HepG2 (cell line): ENCODE data around the gene REEP6. TPM values are rescaled to one million over a fixed set of nuclear protein-coding genes. Genes with fewer than 3 reads are reported as not detected.

Source experiments
- ATAD3A ChIP-seq: sonication (generic); formaldehyde crosslinking; IDR thresholded peaks from 2 replicates; pipeline ENCODE4 v1.4.0; 2020; ENCODE audit warnings: missing genetic modification reagents
- DR1 ChIP-seq: sonication (generic); formaldehyde crosslinking; IDR thresholded peaks from 2 replicates; pipeline ENCODE4 v1.8.0; 2021; ENCODE audit warnings: mild to moderate bottlenecking, missing genetic modification reagents, inconsistent platforms
- ELF3 ChIP-seq: IDR thresholded peaks from 2 replicates; pipeline ENCODE4 v1.6.1; 2016; ENCODE audit warnings: missing genetic modification reagents, missing compliant biosample characterization
- FOXA1 ChIP-seq, 2 experiments: fragments of 450-650 bp in 1 of 2; sonication (generic) in 1 of 2; formaldehyde crosslinking in 1 of 2; IDR thresholded peaks; 2 replicates each; pipeline versions ENCODE4 v1.4.0 to v1.6.1; 2016 to 2020; ENCODE audit warnings: missing genetic modification reagents in 1 of 2
- KDM5A ChIP-seq: fragments of 200-600 bp; sonication (generic); IDR thresholded peaks from 2 replicates; pipeline ENCODE4 v1.7.0; 2018; ENCODE audit warnings: antibody characterized with exemption, mild to moderate bottlenecking, low read length, borderline replicate concordance
- MAFG ChIP-seq: sonication (generic); formaldehyde crosslinking; IDR thresholded peaks from 2 replicates; pipeline ENCODE4 v1.5.1; 2020; ENCODE audit warnings: mild to moderate bottlenecking, missing genetic modification reagents
- POLR2A ChIP-seq, 2 experiments: IDR thresholded peaks; 2 replicates each; pipeline ENCODE4 v1.6.1; 2011; ENCODE audit warnings: low read depth in 2 of 2, low read length in 2 of 2, mild to moderate bottlenecking in 1 of 2, moderate library complexity in 1 of 2; ENCODE audit not compliant: insufficient read depth in 1 of 2
- SMC3 ChIP-seq: IDR thresholded peaks from 2 replicates; pipeline ENCODE4 v1.6.1; 2011; ENCODE audit warnings: low read length, improper control_type of control experiment
- TEAD3 ChIP-seq: optimal IDR thresholded peaks from 2 replicates; pipeline ENCODE3; 2016; ENCODE audit warnings: borderline replicate concordance
- THAP8 ChIP-seq: sonication (generic); formaldehyde crosslinking; IDR thresholded peaks from 2 replicates; pipeline ENCODE4 v1.5.1; 2020; ENCODE audit warnings: missing genetic modification reagents, mild to moderate bottlenecking, borderline replicate concordance
- THAP9 ChIP-seq: sonication (generic); formaldehyde crosslinking; IDR thresholded peaks from 2 replicates; pipeline ENCODE4; 2020; ENCODE audit warnings: missing genetic modification reagents, mild to moderate bottlenecking, borderline replicate concordance
- THYN1 ChIP-seq: sonication (generic); formaldehyde crosslinking; IDR thresholded peaks from 2 replicates; pipeline ENCODE4 v1.8.1; 2023; ENCODE audit warnings: low read depth, mild to moderate bottlenecking, moderate library complexity, missing genetic modification reagents, borderline replicate concordance
- ZKSCAN8 ChIP-seq: IDR thresholded peaks from 2 replicates; pipeline ENCODE4 v1.6.1; 2016; ENCODE audit warnings: borderline replicate concordance, missing genetic modification reagents, missing compliant biosample characterization
- ZNF101 ChIP-seq: sonication (generic); formaldehyde crosslinking; IDR thresholded peaks from 2 replicates; pipeline ENCODE4 v1.4.0; 2020; ENCODE audit warnings: mild to moderate bottlenecking, low read depth, missing genetic modification reagents, borderline replicate concordance
- ZNF230 ChIP-seq: sonication (generic); formaldehyde crosslinking; IDR thresholded peaks from 2 replicates; pipeline ENCODE4 v1.4.0; 2020; ENCODE audit warnings: mild to moderate bottlenecking, missing genetic modification reagents
- ZNF263 ChIP-seq: sonication (generic); formaldehyde crosslinking; IDR thresholded peaks from 2 replicates; pipeline ENCODE4 v1.4.0; 2020; ENCODE audit warnings: missing genetic modification reagents
- ZNF468 ChIP-seq: sonication (generic); formaldehyde crosslinking; IDR thresholded peaks from 2 replicates; pipeline ENCODE4 v1.8.0; 2022; ENCODE audit warnings: mild to moderate bottlenecking, moderate library complexity, missing genetic modification reagents
- ZNF768 ChIP-seq: sonication (generic); formaldehyde crosslinking; IDR thresholded peaks from 2 replicates; pipeline ENCODE4 v1.4.0; 2020; ENCODE audit warnings: missing genetic modification reagents
- polyA plus RNA-seq, 8 experiments: library from polyadenylated mRNA; depleted of rRNA in 3 of 8; stranded (reverse) in 7 of 8; unstranded in 1 of 8; fragments of >200 nt; fragmentation: Illumina TruSeq in 4 of 8; extraction: Trizol in 4 of 8; gene quantifications; 2 replicates each; pipeline versions ENCODE4 v1.2.1 to v1.2.3, GENCODE V29; 2011 to 2016; ENCODE audit warnings: low read depth in 4 of 8, missing spikeins in 1 of 8, mixed read lengths in 1 of 8; ENCODE audit not compliant: insufficient read depth in 1 of 8
- total RNA-seq, 5 experiments: library from RNA; depleted of rRNA; stranded (reverse); fragments of >200 nt; fragmentation: Illumina TruSeq; extraction: Trizol; gene quantifications; 2 replicates each; pipeline ENCODE4 v1.2.3, GENCODE V29; 2016; ENCODE audit warnings: low read depth in 1 of 5
- TF ChIP-seq, protein P1 (sequence below): IDR thresholded peaks from 2 replicates; pipeline ENCODE4 v1.6.1; 2016; ENCODE audit warnings: low read depth, borderline replicate concordance
- TF ChIP-seq, protein P2 (sequence below): sonication (generic); formaldehyde crosslinking; IDR thresholded peaks from 2 replicates; pipeline ENCODE4 v1.5.0; 2020; ENCODE audit warnings: missing genetic modification reagents
- TF ChIP-seq, protein P3 (sequence below): sonication (generic); formaldehyde crosslinking; conservative IDR thresholded peaks from 2 replicates; pipeline ENCODE4 v1.4.0; 2020; ENCODE audit warnings: missing genetic modification reagents

The REEP6 gene
- total and polyA plus RNA-seq, 2 of the 13 experiments (the other 11 are each of a cell fraction or from before 2014, with no cell fraction given) = 10.0 to 28.8 TPM

- TF ChIP-seq ZNF230 (CRISPR knock-in tag) = peak; percentile 58; the same call in 1 of the 2 replicates
- TF ChIP-seq DR1 = no peak
- no peak for TF ChIP-seq ELF3 (CRISPR knock-in tag)
- no peak for TF ChIP-seq ATAD3A
- TF ChIP-seq, protein P1, sequence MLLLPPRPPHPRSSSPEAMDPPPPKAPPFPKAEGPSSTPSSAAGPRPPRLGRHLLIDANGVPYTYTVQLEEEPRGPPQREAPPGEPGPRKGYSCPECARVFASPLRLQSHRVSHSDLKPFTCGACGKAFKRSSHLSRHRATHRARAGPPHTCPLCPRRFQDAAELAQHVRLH = no peak
- TF ChIP-seq ZNF468 (CRISPR knock-in tag) = no peak
- no peak for TF ChIP-seq ZNF101
- TF ChIP-seq THAP8 (CRISPR knock-in tag) = 0 out of 2 replicates have a peak, but pooled peaks have one; percentile 14
- no peak; the same call in 1 of the 2 replicates for TF ChIP-seq ZNF768 (CRISPR knock-in tag)
- TF ChIP-seq, protein P2, sequence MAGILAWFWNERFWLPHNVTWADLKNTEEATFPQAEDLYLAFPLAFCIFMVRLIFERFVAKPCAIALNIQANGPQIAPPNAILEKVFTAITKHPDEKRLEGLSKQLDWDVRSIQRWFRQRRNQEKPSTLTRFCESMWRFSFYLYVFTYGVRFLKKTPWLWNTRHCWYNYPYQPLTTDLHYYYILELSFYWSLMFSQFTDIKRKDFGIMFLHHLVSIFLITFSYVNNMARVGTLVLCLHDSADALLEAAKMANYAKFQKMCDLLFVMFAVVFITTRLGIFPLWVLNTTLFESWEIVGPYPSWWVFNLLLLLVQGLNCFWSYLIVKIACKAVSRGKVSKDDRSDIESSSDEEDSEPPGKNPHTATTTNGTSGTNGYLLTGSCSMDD (CRISPR knock-in tag) = no peak
- TF ChIP-seq THYN1 (CRISPR knock-in tag) = no peak
- TF ChIP-seq SMC3 = no peak
- no peak for TF ChIP-seq FOXA1 (IDR thresholded peaks at IDR 0.05)
- TF ChIP-seq FOXA1 (CRISPR knock-in tag; IDR thresholded peaks at IDR 0.05) = no peak
- no peak for TF ChIP-seq ZNF263
- TF ChIP-seq POLR2A (IDR thresholded peaks at IDR 0.05; ENCODE audit: insufficient read depth in 1 of 2, low read depth in 2 of 2, low read length in 2 of 2) = peak in 1 of 2 experiments; percentile 57; a peak in 1 of 4 replicates
- TF ChIP-seq TEAD3 (CRISPR knock-in tag) = no peak
- no peak for TF ChIP-seq MAFG (CRISPR knock-in tag)
- TF ChIP-seq KDM5A = no peak
- TF ChIP-seq THAP9 (CRISPR knock-in tag) = 0 out of 2 replicates have a peak, but pooled peaks have one; percentile 35
- TF ChIP-seq ZKSCAN8 (CRISPR knock-in tag) = no peak
- TF ChIP-seq, protein P3, sequence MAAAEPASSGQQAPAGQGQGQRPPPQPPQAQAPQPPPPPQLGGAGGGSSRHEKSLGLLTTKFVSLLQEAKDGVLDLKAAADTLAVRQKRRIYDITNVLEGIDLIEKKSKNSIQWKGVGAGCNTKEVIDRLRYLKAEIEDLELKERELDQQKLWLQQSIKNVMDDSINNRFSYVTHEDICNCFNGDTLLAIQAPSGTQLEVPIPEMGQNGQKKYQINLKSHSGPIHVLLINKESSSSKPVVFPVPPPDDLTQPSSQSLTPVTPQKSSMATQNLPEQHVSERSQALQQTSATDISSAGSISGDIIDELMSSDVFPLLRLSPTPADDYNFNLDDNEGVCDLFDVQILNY (CRISPR knock-in tag) = no peak
Observed at GRCh38 chr19:1489463-1490310, 1.3 kb upstream of the REEP6 start (continued).
